ENCODE measurements around the gene ARRB2.

The ARRB2 gene

DNA sequence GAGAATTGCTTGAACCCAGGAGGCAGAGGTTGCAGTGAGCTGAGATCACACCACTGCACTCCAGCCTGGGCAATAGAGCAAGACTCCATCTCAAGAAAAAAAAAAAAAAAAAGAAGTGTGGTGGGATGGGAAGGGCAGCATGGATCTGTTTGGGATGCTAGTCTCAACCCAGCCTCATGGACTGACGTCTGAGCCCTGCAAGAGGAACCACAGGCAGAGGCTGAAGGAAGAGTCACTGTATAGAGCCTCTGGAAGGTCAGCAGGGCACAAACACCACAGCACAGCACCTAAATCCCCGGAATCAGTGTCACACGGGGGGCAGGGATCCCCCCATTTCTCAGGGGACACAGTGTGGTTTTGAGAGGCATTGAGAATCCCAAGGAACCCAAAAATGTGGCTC is 40.2 kb downstream of the ARRB2 start:
- no peak overlapping the region for H3K4me3 ChIP-seq (ENCODE audit: low read depth, low read length)

DNA sequence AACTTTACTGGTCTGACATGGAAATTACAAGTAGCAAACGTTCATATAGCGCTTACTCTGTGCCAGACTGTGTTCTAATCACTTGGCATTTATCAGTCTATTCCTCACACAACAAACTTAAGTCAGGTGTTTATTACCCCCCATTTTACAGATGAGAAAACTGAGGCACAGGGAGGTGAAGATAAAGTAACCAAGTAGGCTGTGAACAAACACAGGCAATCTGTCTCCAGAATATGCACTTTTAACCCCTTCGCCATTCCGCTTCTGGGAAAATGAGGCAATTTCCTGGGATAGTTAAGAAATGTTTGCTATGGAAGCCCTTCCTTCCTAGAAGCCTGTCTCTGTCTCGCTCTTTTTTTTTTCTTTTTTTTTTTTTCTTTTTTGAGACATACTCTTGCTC is 41.5 kb downstream of the ARRB2 start:
- H3K4me3 ChIP-seq (ENCODE audit: low read depth, low read length), result no peak overlapping the region

DNA sequence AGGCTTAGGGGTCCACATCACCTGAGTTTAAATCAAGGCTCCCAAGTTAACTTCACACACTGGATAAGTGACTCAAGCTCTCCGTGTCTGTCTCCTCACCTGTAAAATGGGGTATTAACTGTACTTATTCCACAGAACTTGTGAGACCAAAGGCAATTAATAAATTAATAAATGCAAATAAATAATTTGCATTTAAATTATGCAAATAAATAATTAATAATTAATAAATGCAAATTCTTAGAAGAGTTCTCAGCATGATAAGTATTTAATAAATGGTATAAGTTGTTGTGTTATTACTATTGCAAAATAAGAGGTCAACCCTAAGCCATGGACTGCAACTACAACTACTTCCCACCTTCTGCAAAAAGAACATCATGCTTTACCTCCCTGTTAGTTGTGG is 43.0 kb downstream of the ARRB2 start:
- H3K4me3 ChIP-seq (ENCODE audit: low read depth, low read length), result no peak overlapping the region

DNA sequence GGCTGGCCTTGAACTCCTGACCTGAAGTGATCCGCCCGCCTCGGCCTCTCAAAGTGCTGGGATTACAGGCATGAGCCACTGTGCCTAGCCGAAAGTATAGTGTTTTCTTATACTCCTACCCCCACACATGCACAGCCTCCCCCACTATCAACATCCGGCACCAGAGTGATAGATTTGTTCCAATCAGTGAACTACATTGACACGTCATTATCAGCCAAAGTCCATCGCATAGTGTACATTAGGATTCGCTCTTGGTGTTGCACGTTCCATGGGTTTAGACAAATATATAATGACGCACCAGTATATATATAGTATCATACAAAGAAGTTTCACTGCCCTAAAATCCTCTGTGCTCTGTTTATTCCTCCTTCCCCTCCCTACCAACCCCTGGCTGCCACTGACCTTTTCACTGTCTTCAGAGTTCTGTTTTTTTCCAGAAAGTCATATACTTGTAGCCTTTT is 49.4 kb downstream of the ARRB2 start:
- no peak overlapping the region for H3K4me3 ChIP-seq (ENCODE audit: low read depth, low read length)

DNA sequence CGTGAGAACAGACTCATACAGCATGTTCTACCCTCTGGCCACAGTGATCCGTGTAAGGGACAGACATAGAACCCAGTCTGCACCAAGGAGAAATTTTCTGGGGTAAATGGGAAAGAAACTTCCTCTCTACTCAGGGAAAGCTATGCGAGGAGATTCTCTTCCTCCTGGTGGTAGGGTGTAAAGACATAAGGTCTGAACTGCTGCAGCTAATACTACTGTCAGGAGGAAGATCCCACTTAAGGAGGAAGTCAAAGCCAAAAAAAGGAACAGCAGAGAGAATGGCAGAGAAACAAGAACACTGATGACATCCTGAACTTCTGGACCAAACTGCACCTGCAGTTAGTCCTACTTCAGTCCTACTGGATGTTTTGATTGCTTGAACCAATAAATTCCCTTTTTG is 54.2 kb downstream of the ARRB2 start:
- H3K4me3 ChIP-seq (ENCODE audit: low read depth, low read length), result no peak overlapping the region

DNA sequence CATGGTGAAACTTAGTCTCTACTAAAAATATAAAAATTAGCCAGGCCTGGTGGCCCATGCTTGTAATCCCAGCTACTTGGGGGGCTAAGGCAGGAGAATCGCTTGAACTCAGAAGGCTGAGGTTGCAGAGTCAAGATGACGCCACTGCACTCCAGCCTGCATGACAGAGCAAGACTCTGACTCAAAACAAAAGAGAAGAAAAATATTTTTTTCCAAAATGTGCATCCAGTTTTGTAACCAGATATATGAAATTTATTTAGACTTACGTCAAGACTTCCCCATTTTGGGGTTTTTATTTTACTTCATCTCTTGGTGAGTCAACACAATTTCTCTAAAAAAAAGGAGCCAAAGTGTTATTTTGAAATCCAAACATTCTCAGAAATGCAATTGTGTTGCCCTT is 55.8 kb downstream of the ARRB2 start:
- no peak overlapping the region for H3K4me3 ChIP-seq (ENCODE audit: low read depth, low read length)

DNA sequence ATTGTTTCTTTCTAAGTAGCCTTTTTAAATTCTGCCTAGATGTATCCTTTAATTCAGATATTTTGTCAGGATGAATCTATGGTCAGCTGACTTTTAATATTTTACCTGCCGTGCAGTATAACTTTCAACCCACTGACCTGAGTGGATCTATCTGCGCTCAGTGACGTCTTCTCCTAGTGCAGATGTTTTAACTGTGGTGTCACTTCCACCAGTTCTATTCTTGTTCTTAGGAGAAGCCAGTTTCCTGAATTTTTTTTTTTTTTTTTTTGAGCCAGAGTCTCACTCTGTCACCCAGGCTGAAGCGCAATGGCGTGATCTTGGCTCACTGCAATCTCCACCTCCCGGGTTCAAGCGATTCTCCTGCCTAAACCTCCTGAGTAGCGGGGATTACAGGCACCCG is 56.3 kb downstream of the ARRB2 start:
- H3K4me3 ChIP-seq (ENCODE audit: low read depth, low read length), result no peak overlapping the region

DNA sequence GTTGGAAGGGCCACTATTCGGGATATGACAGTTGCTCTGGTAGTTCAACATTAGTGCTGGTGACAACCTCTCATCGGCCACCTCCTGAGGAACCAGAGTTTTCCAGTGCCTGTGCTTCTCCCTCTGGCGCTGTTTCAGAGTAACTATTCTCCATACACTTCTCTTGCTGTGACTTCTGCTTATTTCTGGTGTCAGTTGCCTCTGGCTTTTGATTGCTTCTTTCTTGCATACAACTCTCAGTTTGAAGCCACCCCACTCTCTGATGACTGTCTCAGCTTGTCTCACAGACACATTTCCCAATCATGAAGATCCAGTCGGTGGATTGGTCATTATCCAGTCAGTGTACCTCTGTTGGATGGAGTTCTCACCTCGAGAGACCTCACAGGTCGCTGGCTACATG is 57.9 kb downstream of the ARRB2 start:
- H3K4me3 ChIP-seq (ENCODE audit: low read depth, low read length), result no peak overlapping the region

DNA sequence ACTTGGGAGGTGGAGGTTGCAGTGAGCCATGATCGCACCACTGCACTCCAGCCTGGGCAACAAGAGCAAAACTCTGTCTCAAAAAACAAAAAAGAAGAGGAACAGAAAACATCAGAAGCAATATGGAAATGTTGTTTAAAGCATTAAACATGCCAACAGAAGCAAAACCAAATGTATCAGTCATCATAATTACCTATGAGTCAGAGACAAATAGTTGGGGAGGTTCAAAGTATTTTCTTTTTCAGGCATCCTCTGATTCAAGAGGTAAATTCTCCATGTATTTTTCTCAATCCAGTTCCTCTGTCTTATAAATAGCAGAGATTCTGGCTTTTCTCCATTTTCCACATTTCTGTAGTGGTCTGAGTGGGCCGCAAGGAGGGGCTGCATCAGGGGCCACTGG is 59.2 kb downstream of the ARRB2 start:
- H3K4me3 ChIP-seq (ENCODE audit: low read depth, low read length), result no peak overlapping the region

Measured in iPS-11a (cell line).